Stimulated activated CD8-positive, alpha-beta memory T cell treated with anti-CD3 and anti-CD28 coated beads, Interleukin-7, amount 100 ng/mL, for 4 hours (primary cell): ENCODE results near the gene UMAD1.
"Not testable (repeated sequence)": the region's sequence is repeated elsewhere in the genome, so short reads cannot be mapped to it uniquely, and the experiment has no call there.

Experiments used
- DNase-seq, 2 donors: peaks; one replicate each; pipeline ENCODE4 v3.0.0-alpha.2; 2020; ENCODE audit warnings: low read depth in 2 of 2

The UMAD1 gene

DNA sequence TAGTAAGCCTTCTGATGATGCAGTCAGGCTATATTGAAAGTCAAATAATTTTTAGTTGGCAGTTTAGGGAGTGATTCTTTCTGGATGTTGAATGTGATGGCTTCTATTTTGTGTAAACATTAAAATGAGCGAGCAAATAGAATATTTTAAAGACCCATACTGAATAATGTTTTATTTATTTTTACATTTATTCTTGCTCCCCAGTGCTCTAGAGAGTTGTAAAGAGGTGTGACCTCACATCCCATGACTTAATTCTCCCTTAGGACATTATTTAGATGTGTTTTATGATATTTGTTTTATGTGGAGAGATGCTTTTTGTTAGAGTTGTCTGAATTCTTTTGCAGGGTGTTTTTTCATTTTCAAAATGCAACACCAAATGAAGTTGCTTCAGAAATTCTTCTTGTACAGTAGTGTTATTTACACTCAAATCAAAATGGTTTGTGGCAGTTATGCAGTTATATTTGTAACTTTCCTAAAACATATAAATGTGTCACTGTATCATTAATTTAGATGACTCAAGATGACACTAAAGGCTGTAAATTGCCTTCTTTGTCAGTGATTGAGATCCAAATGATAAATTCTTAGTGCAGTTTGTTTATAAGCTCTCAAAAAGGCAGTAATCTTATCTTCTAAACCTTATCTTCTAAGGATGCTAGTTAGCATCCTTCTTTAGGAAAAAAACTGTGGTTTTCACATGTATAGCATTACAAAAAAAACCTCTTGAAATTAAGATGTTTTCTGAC lies 12.4 kb downstream of the UMAD1 start:
- DNase-seq, result no peak

DNA sequence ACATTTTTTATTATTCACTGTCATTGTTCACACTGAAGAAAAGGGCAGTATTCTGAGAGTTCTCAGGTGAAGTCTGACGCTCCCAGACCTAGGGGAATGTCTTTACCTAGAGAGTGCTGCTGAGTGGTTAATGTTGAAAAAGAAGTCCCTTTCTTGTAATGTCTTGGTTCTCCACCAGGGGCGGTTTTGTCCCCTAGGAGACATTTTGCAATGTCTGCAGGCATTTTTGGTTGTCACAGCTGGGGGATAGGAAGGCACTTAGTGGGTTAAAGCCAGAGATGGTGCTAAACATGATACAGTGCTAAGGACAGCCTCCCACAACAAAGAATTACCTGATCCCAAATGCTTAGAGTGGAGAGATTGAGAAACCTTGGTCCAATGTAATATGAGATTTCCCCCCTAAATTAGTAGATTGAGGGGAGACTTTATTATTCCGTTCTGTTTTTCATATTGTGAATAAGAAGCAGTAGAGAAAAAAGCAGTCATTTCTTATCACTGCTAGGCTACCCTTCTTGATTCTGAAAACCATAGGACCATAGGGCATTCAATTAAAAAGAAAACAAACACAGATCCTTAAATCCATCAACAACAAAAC lies 13.1 kb downstream of the UMAD1 start:
- DNase-seq, result no peak

DNA sequence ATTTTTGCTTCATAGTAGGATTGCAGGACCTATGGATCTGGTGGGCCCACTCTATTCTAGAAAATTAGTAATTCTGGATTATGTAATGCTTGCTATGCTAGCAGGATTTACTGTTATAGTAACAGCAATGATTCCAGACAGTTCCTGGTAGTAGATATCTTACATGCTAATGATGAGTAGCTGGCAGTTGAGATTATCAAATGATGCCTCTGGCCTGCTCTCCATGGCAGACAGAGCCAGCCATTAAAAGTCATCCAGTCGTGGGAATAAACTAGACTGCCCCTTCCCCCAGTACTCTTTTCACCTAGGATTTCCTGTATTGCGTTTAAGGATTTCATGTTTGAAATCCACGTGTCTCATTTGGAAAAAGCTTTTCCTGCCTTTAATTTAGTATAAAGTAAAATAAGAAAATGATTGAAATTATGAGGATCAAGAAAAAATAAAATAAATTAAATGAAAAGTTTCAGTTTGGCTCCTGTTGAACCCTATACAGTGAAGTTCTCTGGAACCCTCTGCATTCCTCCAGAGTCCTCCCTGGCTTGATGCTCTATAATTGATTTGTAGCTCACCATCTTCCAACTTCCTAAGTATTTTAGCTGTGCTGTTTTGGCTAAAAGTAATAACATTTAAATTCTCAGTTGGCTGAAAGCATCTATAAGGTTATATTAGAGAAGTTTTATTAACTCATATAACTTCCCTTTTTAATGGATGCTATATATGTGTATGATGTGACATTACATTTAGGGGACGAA lies 14.6 kb downstream of the UMAD1 start:
- DNase-seq, result no peak

DNA sequence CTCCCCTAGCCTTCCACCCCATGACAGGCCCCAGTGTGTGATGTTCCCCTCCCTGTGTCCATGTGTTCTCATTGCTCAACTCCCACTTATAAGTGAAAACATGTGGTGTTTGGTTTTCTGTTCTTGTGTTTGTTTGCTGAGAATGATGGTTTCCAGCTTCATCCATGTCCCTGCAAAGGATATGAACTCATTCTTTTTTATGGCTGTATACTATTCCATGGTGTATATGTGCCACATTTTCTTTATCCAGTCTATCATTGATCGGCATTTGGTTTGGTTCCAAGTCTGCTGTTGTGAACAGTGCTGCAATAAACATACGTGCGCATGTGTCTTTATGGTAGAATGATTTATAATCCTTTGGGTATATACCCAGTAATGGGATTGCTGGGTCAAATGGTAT lies 15.9 kb downstream of the UMAD1 start:
- not testable (repeated sequence) for DNase-seq

DNA sequence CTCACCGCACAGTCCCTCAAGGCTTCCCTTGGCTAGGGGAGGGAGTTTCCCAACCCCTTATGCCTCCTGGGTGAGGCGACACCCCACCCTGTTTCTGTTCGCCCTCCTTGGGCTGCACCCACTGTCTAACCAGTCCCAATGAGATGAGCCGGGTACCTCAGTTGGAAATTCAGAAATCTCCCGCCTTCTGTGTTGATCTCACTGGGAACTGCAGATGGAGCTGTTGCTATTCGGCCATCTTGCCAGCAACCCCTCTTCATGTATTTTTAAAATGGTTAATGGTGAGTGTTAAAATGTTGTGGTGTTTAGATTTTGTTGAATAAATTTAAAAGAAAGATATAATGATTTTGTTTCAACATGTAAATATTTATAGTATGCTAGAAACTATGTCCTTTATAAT lies 22.0 kb downstream of the UMAD1 start:
- DNase-seq, result no peak

DNA sequence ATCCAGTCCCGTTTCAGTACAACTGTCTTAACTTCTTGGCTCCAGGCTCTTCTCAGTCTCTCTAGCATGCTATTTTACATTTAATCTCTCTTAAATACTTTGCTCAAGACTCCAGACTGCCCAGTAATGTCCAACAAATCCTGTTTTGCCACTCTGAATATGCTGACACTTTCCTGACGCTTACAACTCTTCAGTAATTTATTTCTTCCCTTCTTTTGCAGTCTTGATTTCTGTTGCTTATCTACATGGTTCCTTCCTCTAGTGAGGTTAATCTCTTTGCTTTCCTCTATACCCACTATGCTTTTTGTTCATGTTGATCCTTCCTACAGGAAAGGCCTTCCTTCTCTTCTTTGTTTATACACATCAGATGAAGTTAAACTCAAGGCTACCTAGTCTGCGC lies 23.7 kb downstream of the UMAD1 start:
- no peak for DNase-seq

DNA sequence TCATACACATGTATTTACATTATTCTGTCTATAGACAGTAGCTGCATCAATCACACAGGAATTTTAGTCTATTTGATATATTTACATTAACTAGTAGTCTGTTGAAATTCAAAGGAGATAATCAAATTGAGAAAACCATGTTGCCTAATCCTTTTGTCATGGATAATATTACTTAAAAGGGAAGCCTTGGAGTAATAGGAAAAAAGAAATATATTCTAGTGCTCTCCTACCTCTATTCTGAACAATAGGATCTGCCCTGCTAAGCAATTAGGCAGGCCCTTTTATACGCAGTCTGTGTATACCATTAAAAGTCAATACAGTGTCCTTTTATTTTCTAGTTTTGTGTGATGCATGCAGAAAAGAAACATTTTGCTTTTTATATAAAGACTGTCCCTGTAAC lies 24.5 kb downstream of the UMAD1 start:
- no peak for DNase-seq

DNA sequence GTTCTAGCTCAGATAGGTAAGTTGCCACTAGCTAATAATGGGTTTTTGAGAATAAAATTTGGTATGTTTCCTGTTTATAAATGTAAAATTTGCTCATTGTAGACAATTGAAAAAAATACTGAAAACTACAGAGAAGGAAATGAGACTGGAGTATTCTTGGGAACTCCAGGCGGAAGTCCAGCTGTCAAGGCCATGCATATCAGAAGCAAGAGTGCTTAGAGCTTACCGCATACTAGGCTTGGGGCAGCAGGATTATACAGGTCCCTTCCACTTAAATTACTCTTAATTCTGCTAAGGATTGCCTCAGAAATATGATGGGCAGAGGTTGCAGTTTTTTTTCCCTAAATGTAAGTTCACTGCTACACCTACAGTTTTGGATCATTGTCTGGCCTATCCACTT lies 26.6 kb downstream of the UMAD1 start:
- DNase-seq, result no peak

DNA sequence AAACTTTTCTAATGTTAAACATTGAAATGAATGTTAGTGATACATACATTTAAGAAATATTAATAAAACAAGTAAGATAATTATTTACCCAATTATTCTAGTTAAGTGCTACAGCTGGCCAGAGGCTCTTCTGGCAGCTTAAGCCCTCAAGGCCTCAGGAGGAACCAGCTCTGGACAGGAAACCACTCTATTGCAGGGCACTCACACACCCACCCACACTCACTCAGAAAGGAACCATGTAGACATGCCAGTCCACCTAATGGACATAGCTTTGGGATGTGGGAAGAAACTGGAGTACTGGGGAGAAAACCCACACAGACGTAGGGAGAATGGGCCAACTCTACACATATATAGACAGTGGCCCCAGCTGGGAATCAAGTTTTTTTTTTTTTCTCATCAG lies 28.2 kb downstream of the UMAD1 start:
- DNase-seq, result no peak

DNA sequence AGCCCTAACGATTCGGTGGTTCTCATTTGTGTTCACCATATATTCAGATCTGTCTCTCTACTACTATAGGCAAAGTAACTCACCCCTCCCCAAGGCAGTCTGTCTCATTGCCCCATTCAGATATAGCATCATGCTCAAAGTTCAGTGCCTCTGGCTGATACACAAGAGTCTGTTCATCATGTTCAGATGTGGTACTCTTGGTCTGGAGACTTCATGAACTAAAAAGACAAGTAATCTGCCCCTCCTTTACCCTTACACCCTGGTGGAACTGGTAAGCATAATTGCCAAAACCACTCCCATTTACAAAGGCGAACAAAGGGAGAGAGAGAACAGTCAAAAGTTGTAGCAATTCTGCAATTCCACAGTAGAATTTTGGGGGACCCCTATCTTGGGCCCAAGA lies 29.9 kb downstream of the UMAD1 start:
- DNase-seq, result no peak

DNA sequence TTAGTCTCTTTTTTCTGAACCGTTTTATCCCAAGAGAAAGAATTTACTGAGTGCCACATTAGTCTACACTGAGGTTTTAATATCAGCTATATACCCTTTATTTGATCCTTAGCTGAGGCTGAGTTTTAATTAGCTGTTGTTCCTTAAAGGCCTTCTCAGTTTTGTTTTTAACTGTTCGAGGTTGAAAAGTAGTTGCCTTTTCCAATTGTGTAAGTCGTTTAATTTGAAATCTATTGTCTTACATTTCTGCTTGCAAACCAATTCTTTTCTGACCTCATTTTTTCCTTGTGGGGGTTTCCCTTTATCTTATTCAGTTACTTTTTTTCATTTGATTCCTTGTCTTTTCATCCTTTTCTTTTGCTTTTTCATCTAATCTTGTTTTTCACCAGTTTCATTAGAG lies 30.8 kb downstream of the UMAD1 start:
- no peak for DNase-seq

DNA sequence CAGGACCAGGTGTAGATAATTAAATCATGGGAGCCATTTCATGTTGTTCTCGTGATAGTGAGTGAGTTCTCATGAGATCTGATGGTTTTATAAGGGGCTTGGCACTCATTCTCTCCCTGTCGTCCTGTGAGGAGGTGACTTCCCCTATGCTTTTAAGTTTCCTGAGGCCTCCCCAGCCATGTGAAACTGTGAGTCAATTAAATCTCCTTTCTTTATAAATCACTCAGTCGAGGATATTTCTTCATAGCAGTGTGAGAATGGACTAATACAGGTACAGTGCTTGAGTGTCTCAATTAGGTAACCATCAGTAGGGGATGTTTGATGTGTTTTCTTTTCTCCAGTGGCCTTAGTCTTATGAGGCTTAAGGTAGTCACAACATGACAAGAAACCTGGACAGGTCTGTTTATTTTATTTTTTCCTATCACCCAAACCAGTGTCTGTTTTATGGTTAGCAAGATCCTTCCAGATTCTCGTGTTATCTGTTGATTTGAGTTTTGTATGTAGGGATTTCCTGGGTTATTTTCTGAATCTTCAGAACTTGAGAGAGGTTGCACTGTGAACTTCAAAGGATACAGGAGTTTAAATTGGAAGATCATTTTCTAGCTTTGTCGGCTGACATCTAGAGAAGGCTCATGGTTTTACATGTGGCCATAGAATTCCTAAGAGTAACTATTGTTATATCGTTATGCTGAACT lies 32.1 kb downstream of the UMAD1 start:
- no peak for DNase-seq

DNA sequence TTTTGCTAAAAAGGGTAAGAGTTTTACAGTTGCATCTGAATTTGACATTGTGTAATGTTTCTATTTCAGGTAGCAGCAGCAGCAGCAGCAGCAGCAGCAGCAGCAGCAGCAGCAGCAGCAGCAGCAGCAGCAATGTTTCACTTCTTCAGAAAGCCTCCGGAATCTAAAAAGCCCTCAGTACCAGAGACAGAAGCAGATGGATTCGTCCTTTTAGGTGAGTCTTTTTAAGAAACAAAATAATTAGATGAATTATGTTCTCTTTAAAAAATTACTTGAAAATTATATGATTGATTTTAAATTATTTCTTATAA lies 32.6 kb downstream of the UMAD1 start:
- DNase-seq, result no peak

DNA sequence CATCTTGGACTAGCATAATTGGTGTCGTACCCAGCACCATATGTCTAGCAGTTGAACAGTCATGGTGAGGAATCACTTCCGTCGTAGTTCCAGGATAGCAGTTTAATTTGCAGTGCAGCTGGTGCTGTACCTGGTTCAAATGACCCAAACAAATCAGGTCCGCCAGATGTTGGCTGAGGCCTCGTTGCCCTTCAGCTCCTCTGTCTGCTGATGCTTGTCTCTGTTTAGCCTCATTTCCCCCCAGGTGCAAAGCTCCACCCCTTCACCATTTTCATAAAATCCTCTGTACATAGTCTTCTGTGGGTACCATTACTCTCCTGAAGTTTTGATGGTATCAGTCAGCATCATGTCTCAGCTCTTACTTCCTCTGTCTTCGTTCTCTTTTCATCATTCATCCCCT lies 35.1 kb downstream of the UMAD1 start:
- no peak for DNase-seq

DNA sequence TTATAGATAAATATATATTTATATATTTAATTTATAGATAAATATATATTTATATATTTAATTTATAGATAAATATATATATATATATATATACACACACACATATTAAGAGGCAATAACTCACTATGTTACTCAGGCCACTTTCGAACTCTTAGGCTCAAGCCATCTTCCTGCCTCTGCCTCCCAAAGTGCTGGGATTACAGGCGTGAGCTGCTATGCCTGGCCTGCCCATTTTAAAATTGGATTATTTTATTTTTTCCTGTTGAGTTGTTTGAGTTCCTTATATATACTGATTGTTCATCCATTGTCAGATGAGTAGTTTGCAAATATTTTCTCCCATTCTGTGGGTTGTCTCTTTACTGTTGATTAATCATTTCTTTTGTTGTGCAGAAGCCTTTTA lies 39.1 kb downstream of the UMAD1 start:
- DNase-seq, result not testable (repeated sequence)

DNA sequence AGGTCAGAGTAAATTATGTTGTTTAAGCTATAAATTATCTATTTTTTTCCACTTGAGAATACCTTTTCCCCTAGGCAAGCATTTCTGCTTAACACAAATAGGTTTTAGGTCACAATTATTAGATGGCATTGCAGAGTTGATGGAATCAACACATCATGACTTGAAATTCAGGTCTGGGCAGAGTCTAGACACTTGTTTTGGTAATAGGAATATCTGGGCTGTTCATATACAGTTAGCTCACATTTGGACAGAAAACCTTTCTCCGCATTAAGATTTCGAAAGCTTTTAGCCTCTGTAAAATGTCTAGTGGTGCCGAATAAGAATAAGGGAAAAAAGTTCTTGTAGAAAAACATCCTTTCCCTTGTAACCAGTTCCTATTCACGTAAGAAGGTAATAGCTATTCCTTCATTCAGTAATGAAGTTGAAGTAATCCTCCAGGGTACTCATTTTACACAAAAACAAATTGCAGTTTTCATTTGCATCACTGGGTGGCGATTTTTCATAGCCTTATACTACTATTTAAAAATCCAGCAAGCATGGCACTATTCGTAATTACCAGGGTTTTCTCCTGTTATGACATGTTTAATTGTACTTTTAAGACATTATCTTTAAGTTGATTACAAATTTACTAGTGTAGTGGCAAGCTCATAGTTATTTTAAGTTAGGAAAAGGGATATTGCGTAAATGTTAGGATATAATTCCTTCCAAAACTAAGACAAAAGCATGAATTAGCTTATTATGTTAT lies 40.8 kb downstream of the UMAD1 start:
- DNase-seq, result no peak

DNA sequence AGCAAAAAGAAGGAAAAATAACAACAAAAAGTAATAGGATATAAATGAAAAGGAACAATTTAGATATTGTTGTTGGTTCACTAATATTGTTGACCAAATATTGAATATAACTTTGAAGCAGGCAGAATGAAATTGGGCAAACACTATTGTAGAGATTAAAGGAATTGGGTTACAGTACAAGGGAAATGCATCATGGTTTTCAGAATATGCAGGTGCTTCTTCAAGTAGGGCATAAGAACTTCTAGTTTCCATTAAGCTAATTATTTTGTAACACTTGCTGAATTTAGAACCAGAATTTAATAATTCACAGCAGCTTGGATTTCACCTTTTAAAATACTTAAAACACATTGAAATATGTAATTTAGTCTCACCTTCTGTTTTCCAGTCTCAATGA lies 41.4 kb downstream of the UMAD1 start:
- DNase-seq, result no peak

DNA sequence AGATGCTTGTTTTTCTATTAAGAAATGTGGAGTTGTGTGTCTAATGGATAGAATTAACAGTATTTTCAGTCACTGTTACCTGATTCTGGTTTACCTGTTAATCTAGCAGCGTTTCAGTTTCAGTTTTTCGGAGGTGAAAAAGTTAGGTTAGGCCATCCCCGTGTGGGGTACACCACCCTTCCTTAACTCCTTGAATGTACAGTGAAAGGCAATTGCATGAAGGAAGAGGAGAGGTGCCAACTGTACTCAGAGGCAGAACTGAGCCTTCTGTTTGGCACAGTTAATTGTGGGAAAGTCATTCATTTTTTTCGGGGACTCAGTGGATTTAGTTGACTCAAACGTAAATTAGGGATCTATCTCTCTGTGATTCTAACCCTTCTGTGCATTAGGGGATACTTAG lies 42.3 kb downstream of the UMAD1 start:
- DNase-seq, result no peak

DNA sequence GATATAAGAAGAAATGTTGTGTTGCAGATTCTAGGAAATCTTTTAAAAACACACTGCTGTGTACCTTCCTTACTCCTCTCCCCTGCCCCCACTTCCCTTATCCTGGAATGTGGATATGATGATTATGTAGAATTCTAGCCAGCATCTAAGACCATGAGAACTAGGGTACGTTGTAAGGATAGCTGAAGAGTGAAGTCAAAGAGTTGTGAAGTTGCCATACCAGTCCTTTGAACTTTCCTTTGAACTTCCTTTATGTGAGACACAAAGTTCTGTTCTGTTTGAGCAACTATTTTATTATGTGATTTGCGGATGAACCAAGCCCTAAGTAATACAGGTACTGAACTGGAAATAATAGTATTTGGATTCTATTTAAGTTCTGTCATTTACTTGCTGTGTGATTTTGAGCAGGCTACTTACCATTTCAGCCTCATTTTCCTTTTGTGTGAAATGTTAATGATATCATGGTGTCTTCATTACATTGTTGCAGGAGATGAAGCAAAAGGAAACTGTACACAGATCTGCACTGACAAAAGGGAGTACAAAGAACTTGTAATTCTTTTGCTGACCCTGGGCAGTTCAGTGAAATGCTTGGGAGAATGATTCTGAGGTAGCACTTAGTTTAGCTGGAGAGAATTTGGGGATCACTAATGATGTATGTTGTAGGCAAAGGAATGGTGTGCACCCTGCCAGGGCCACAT lies 46.4 kb downstream of the UMAD1 start:
- DNase-seq, result no peak

DNA sequence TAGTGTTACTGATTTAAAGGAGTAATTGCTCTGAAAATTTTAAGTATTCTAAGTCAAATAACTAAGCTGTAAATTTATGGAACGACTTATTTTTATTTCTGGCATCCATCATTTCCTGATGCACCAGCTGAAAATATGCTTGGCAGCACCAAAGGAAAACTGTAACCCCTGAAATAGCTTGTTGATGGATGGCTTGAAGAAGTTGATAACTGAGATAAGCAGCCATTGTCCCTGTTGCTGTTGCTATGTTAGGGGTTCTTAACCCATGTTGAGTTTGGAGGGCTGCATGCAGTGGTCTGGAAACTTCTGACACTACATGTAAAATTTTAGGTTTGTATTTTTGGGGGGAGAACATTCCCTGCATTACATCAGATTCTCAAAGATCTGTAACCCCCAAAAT lies 47.2 kb downstream of the UMAD1 start:
- no peak for DNase-seq

DNA sequence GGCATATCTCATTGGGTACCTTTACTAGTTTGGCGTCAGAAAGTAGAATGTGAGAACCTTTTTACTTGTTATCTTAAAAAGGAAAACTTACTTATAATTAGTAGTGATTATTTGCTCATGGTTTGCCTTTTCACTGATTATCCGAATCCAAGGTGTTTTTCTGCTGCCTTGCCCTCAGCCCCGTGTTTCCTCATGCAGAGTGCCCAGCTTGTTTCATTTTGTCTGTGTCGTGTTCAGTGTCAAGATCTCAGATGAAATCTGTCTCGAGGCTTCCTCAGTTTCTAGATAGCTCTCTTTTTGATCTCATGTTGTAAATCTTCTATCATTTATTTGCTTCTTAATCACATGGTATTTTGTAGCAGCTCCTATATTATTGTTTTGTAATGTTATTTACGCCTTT lies 47.8 kb downstream of the UMAD1 start:
- DNase-seq, result no peak
